GM19035 (cell line): ENCODE results near the gene PLXNC1.

ENCODE experiments used
- ATAC-seq: cut with Tn5 transposase; IDR thresholded peaks from one replicate; pipeline ENCODE4 v1.9.1; 2021; ENCODE audit not compliant: unreplicated experiment

PLXNC1 gene

DNA sequence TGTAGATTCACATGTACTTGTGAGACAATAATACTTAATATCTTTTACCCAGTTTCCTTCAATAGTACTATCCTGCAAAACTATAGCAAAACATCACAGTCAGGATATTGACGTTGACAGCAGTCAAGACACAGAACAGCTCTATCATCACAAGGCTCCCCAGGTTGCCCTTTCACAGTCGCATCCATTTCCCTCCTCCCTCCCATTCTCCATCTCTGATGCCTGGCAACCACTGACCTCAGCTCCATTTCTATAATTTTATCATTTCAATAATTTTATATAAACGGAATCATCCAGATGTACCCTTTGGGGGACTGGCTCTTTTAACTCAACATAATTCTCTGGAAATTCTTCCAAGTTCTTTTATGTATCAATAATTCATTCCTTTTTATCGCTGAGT is 81.5 kb downstream of the PLXNC1 start:
- ATAC-seq, result no peak

DNA sequence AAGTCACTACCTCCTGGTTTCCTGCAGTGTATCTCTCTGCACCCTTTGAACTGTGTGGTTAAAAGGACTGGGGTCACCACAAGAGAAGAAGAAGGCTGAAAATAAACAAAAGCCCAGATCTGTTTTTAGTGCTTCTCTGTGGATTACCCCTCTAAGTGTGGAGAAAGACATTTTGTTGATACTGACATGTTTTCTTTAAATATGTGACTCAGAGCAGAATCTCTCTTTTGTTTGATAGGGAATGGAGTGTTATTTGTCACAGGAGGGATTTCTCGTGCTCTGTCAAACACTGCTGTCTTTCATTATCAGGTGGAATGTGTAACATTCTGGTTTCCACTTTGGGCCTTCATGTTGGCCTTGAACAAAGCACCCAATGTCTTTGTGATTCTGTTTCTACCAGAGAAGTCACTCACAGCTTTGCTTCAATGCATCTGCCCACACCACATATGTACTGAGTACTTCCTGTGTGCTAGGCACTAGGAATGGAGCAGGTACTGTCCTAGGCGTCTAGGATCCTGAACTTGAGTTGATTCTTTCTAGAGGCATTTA is 82.1 kb downstream of the PLXNC1 start:
- ATAC-seq, result peak; percentile 46

DNA sequence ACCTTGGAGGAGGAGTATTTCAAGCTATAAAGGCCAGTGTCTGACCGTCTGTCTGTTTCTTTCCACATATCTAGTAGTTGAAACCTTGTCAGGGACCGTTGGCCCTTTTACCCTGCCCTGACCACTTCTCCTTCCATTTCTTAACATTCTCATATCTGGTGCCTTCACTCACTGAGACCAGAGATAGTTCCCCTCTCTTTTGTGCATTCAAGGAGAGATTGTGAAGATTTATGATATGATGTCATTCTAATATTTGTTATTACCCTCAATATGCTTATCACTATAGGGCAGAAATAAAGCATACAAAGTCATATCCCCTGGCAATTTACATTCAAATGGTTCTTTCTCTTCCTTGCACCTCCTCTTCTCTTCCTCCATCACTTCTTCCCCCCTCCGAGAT is 83.3 kb downstream of the PLXNC1 start:
- ATAC-seq, result no peak

DNA sequence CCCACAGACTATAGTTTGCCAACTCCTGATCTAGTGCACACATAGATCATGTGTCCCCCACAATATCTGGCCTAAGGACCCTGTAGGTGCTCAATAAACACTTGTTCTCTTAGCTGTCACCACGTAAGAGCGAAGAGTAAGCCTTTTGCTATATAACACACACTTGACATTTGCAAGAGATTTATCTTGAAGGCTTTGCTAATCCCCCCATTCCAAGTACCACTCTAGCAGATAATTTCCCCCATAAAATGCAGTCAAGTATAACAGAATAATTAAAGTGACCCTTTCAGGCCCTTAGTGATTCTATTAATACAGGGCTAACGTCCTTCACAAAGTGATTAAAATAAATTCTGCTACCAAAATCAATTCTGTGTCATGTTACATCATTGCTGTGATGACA is 87.5 kb downstream of the PLXNC1 start:
- ATAC-seq, result no peak

DNA sequence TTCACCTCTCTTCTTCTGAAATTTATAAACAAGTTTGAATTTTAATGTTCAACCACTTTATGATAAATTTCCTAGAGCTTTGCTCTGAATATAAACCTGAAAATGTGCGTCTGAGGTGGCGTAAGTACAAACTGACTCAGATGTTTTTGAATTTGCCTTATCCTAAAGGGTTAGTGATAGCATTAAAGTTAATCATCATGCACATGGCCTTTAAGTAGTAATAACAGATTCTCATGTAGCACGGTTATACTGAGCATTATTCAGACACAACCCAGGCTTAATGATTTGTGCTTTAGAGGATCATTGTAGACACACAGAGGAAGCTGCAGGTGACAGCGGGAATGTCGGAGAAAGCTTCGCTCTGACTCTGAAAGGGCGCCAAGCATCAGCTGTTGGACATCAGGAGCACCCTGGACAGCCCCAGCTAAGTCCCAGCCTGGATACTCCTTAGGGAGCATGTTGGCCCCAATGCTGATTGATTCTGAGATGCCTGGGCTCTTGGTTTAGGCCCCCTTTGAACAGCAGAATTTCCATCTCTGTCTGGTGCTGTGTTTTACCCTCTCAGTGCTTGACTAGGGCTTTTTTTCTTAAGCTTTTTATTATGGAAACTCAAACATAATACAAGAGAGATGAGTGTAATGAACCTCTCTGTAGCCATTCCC is 91.1 kb downstream of the PLXNC1 start:
- no peak for ATAC-seq

DNA sequence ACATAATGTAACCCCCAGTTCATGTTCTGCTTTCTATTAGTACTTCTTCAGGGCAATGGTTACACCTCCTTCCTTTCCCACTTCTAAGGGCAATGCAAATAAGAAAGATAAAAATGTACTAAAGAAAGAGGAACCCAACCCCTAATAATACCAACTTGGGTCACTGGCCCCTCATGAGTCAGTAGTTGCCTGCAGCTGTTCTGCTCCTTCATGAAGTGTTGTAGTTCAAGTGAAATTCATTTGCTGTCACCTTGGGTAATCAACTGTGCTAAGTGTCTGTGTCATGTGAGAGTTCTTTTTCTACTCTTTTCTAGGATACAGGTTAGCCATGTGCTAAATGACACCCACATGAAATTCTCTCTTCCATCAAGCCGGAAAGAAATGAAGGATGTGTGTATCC is 91.8 kb downstream of the PLXNC1 start:
- peak; percentile 85 for ATAC-seq

DNA sequence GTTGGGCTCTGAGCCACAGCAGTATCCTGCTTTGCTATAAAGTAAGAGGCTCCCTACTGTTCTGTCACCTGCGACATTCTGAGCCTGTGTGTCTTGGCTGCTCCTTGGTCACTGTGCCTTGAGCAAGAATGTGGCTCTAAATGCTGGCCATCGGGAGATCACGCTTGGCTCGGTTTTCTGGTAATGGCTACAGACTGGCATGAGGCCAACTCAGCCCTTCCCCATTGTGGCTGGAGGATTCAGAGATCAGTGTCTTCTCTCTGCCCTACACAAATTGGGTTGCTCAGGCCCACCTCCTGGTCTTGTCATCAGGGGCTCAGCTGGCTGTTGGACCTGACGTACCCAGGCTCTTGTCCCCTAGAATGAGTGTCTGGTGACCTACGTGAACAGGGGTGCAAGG is 94.5 kb downstream of the PLXNC1 start:
- ATAC-seq, result no peak

DNA sequence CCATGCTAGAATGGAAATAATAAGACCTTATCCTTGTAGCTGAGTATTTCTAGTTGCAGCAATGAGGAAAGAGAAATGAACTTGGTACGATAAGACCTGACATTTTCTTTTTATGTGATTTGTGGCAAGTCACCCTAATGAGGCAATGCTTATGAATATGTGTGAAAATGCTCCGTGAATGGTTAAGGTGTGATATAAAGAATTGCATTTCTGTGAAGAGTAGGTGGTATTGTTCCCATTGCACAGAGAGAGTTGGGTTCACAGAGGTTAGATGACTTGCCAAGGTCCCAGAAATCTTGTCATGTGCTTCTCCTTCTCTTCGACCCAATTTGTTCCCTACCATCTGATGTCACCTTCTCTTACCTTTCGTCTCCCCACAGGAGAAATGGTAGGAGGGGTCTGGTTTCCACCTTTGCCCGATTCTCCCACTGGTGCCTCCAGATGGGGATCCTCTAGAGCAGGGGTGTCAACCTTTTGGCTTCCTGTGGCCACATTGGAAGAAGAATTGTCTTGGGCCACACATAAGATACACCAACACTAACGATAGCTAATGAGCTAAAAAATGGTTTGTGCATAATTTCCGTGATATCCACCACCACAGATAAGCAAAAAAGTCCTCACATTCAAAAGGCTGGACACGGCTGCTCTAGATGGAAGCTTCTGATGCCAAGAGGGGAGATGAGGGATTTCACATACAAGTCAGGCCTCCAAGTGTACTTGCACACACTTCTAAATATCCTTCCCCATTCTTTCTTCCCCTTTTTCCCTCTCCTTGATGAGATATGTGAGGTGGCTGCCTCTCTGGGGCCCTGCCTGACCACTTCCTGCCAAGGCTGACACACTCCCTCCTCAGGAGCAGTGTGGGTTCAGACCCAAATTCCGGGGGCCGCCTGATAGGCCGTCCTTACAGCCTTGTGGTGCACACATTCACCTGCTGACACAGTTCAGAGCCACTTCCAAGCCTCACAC is 96.1 kb downstream of the PLXNC1 start:
- ATAC-seq, result no peak

DNA sequence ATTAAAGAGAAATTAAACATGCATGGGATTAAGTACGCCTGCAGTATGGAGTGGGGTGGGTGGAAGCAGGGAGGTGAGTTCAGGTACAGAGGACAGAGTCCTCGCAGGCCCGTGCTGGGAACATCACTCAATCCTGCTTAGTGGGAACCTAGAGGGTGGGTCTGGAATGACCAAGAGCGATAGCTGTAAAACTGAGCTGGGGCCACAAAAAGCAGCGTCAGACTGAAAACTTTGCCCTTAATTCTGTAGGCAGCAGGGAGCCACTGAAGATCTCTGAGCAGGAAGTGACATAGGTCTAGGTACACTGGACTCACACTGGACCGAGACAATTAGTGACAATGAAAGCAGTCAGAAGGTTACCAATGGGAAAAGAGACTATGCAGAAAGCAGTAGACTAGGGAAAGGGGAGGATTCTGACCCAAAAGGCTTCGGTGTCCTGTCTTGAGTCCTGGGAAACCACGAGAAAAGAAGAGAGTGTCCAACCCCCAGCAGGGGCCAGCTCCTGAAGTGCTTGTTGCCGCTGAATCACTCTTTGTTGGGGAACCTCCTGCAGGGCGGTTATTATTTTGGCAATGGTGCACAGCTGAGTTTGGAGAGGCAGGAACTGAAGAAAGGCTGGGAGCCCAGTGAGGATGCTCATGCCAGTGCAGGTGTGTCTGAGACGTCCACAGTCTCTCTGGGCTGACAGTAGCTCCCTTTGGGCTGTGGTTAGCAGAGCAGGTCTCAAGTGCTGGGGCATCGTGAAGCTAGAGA is 97.4 kb downstream of the PLXNC1 start:
- ATAC-seq, result no peak

DNA sequence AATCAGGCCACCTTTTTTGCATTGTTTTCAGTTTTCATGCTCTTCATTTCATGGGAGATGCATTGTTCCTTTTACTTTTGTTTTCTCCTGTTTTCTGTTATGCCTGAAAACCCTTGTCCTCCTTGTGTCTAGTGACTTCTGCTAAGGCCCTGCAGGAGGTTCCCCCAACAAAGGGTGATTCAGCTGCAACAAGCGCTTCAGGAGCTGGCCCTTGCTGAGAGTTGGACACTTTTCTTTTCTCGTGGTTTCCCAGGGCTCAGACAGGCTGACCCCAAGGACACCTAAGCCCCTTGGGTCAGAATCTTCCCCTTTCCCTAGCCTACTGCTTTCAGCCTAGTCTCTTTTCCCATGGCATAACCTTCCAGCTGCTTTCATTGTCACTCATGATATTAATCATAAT is 98.9 kb downstream of the PLXNC1 start:
- no peak for ATAC-seq

DNA sequence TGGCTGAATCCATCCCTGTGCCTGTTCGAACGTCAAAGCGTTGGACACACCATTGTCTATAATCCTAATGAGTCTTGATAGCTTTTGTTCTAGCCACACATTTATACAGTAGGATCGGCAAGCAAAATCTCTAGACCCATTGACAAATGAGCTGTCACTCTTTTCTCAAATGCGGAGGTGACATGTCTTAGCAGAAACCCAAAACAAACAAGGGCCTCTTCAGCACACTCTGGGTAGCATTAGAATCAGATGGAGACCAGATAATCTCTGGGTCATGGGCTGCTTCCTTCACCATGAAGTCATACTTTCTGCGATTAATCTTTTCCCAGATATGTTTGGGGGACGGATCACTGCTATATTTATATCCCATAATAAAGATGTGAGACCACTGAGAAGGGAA is 100.2 kb downstream of the PLXNC1 start:
- ATAC-seq, result no peak

DNA sequence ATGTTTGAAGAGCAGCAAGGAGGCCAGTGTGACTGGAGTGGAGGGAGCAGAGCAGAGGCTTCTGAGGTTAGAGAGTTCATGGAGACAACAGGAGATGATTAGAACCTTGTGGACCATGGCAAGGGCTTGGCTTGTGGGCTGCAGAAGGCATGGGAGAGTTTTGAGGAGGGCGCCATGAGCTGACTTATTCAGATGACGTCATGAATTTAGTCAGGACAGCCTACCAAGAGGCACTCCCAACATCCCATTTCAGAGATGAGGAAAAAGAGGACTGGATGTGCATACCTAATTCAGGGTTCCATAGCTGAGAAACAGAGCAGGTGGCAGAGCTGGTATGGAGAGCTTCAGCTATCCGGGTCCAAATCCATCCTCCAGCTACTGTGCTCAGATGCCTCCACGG is 101.8 kb downstream of the PLXNC1 start:
- ATAC-seq, result no peak

DNA sequence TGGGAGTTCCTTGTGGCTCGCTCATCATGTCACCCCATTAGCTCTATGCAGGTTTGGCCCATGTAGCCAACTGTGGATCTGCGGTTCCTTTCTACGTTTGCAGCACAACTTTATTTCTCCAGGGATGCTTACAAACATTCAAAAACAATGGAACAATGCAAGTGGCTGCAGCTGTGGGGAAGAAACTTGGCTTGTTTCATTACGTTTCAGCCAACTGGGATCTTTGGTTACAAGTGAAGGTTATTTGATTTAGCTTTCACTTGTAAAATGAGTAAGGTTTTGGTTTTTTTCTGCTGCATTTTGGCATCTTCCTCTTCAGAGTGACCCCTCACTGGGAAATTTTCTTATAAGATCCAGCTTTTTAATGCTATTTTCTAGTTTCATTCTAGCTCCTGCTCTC is 105.9 kb downstream of the PLXNC1 start:
- no peak for ATAC-seq

DNA sequence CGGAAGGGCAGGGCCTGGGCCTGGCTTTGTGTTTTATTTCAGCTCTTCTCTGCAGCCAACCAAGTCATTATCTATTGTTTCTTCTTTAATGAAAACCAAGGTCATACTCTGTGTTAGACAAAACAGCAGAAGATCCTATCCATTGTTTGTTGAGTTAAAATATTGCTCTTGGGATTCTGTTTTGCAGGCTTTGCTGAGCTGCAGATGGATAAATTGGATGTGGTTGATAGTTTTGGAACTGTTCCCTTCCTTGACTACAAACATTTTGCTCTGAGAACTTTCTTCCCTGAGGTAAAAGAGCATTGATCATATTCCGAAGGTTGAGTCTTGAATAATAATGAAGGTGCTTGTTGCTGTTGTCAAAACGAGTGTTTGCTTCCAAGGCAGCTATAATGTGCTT is 106.6 kb downstream of the PLXNC1 start:
- ATAC-seq, result no peak

DNA sequence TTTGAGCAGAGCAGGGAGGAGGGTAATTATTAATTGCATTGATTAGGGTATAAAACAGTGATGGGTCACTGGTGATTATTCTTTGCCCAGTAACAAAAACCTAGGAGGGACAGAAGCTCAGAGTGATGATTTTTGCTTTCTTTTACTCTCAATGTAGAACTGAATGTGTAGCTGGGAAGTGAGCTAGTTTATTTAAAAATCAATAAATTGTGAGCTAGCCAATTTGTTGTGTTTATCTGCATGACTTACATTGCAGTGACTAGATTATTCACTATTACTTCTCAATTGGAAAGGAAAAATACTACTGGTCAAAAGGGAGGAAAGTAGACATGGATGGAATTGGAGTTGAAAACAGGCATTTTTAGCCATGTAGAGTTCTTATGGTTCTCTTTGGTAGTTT is 107.1 kb downstream of the PLXNC1 start:
- ATAC-seq, result no peak

DNA sequence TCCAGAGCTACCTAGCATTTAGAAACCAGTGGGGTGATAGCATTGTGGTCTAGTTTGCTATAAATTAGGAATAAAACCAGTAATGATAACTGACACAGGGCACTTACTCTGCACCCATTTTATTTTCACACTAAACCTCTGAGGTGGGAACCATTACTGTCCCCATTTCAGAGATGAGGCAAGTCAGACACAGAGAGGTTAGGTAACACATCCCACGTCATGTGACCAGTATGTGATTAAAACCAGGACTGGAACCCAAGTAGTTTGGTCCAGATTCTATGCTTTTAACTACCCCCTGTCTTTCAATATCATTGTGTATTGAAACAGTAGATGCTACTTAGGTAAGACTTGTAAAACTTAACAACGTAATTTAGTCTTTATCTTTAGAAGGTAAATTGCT is 110.2 kb downstream of the PLXNC1 start:
- ATAC-seq, result peak; percentile 28

DNA sequence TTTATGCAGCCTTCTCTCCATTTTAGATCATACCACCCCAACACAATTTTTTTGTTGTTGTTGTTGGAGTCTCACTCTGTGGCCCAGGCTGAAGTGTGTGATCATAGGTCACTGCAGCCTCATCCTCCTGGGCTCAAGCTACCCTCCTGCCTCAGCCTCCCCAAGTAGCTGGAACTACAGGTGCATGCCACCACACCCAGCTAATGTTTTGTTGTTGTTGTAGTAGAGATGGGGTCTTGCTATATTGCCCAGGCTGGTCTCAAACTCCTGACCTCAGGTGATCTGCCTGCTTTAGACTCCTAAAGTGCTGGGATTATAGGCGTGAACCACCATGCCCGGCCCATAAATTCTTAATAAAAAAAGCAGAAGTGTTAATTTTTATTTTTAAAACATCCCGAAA is 111.6 kb downstream of the PLXNC1 start:
- ATAC-seq, result no peak

DNA sequence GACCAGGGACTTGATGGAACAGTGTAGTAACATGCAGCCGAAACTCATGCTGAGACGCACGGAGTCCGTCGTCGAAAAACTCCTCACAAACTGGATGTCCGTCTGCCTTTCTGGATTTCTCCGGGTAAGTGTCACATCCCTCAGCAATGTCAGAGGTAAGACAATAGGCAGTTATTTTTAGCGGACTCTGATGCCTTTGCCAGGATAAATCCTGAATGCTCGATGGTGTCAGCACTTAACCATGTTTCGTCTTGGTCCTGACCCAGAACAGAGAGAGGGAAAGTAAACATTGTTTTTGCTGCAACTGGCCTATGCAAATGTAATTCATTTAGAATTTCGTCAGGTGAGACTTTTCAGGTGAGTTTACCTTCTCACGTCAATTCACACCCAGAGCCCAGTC is 112.3 kb downstream of the PLXNC1 start:
- no peak for ATAC-seq

DNA sequence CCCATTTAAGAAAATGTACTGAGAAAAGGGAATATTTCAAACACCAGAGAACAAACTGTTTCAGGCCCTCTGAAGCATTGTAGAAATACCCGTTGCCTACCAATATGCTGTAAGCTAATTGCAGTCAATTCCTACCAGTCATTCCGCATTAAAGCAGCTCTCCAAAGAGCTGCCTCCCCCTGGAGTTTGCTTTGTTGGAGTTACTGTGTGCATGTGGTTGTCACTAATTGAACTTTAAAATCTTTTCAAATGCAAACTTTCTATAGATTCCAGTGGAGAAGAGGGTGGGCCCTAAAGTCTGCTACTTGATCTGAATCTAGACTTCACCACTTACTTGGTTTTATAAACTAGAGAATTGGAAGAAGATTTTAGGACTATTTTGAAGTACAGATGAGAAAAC is 112.7 kb downstream of the PLXNC1 start:
- ATAC-seq, result no peak

DNA sequence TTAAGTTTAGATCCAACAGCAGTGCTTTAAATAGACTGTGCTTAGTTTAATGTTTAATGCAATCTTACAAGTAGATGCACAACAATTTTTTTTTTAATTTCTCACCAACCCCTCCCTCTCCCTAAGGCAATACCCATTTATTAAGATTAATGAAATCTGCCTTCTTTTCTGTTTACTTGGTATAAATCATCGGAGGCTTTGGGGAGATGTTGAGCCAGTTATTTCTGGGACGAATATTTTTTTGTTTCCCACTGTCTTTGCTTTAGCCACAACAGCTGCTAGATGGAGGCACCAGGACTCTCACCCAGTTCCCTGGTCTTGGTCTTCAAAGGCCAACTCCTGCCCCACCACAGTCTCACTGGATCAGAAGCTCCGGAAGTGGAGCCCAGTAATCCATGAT is 113.4 kb downstream of the PLXNC1 start:
- no peak for ATAC-seq

DNA sequence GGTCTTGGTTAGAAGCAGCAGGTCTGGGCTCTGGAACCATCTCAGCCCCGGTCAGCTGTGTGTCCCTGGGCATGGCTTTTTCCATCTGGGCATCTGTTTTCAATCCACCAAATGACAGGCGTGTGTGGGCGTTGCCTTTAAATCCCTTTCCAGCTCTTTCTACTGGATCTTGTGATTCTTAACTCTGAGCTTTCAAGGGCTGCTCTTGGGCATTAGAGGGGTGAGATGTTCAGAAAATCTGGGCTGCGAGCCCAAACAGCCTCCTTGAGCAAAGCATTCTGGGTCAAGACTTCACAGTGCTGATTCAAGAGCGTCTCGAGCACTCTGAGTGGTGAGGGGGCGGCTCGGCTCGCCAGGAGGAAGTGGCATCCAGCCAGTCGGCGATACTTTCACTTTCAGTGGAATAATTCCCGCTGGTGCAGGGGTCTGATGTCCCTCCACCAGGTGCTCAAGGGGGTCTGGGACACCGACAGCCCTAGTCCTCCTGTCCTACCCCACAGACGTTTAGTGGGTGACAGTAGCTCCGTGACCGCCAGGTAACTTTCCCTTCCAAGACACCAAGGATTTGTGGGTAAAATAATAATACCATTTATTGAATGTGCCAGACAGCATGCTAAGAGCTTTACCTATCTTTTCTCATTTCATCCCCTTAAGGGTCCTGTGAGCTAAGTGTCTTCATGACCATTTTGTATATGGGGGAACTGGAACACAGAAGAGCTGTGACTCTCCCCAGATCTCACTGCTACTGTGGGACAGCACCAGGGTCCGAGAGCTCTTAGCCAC is 114.0 kb downstream of the PLXNC1 start:
- peak; percentile 39 for ATAC-seq
